IMR-90 (cell line): ENCODE measurements around the gene HECW1. TPM values are rescaled to one million over a fixed set of nuclear protein-coding genes. Genes with fewer than 3 reads are reported as not detected.
A peak's percentile ranks its signal among the peaks of the same experiment; 100 is the strongest.

Experiments used
- ATAC-seq: fragments of 200-7000 bp; cut with Tn5 transposase; 2 replicates; pipeline ENCODE4 v1.9.1; 2020; ENCODE audit warnings: low read depth, mild to moderate bottlenecking, moderate library complexity
- BruUV-seq: library from RNA; stranded (reverse); fragments of 400-500 nt; replicated peaks from 2 replicates; lab custom pipeline; 2021; lab: Mats Ljungman, UMichigan
- CTCF ChIA-PET: fragments of 300-600 bp; formaldehyde crosslinking; extraction: SDS; loops from one replicate; lab custom pipeline; 2021; ENCODE audit warnings: antibody characterized with exemption; lab: Yijun Ruan, JAX
- POLR2A ChIA-PET: fragments of 300-600 bp; sonication (Branson Sonifier 250); formaldehyde crosslinking; loops from one replicate; lab custom pipeline; 2022; ENCODE audit warnings: antibody characterized with exemption; ENCODE audit not compliant: unreplicated experiment; lab: Charles Lee
- DNase-seq: peaks from one replicate; pipeline ENCODE4 v3.0.0; 2013
- H2AFZ ChIP-seq: replicated peaks from 2 replicates; pipeline ENCODE3; 2013; ENCODE audit warnings: low read length, mild to moderate bottlenecking; ENCODE audit not compliant: poor library complexity
- H2AK5ac ChIP-seq: 2 replicates; pipeline ENCODE4 v1.6.1; 2013; ENCODE audit warnings: low read depth, low read length, inconsistent platforms
- H2AK9ac ChIP-seq: replicated peaks from 2 replicates; pipeline ENCODE3; 2013; ENCODE audit warnings: mild to moderate bottlenecking, low read depth, low read length, moderate library complexity; ENCODE audit not compliant: poor library complexity
- H2BK120ac ChIP-seq: 2 replicates; pipeline ENCODE4 v1.6.1; 2013; ENCODE audit warnings: low read depth, low read length, inconsistent platforms
- H2BK15ac ChIP-seq: 3 replicates; pipeline ENCODE4 v1.6.1; 2013; ENCODE audit warnings: low read depth, low read length, inconsistent platforms
- H2BK20ac ChIP-seq: 2 replicates; pipeline ENCODE4 v1.6.1; 2013; ENCODE audit warnings: low read depth, mild to moderate bottlenecking, inconsistent platforms, low read length, moderate library complexity
- H2BK5ac ChIP-seq: 2 replicates; pipeline ENCODE4 v1.6.1; 2013; ENCODE audit warnings: mild to moderate bottlenecking, low read depth, low read length, inconsistent platforms; ENCODE audit not compliant: poor library complexity, severe bottlenecking
- H3K14ac ChIP-seq: replicated peaks from 2 replicates; pipeline ENCODE4 v1.6.1; 2013; ENCODE audit warnings: low read depth, low read length, inconsistent platforms
- H3K18ac ChIP-seq: 2 replicates; pipeline ENCODE4 v1.6.1; 2013; ENCODE audit warnings: low read depth, low read length, control low read depth
- H3K23ac ChIP-seq: 2 replicates; pipeline ENCODE4 v1.6.1; 2013; ENCODE audit warnings: low read depth, low read length, inconsistent platforms
- H3K27ac ChIP-seq: 2 replicates; pipeline ENCODE4 v1.5.1; 2013; ENCODE audit warnings: mild to moderate bottlenecking, control low read depth, low read length; ENCODE audit not compliant: insufficient read depth
- H3K27me3 ChIP-seq: 2 replicates; pipeline ENCODE4 v1.6.1; 2013; ENCODE audit warnings: low read length; ENCODE audit not compliant: control insufficient read depth, insufficient read depth
- H3K36me3 ChIP-seq: 2 replicates; pipeline ENCODE4 v1.6.1; 2013; ENCODE audit warnings: low read length, mixed read lengths; ENCODE audit not compliant: control insufficient read depth, insufficient read depth
- H3K4ac ChIP-seq: 2 replicates; pipeline ENCODE4 v1.6.1; 2013; ENCODE audit warnings: low read depth, low read length, inconsistent platforms
- H3K4me1 ChIP-seq: 2 replicates; pipeline ENCODE4 v1.6.1; 2013; ENCODE audit warnings: low read length, mixed read lengths; ENCODE audit not compliant: control insufficient read depth, insufficient read depth
- H3K4me2 ChIP-seq: 2 replicates; pipeline ENCODE4 v1.6.1; 2013; ENCODE audit warnings: low read depth, mild to moderate bottlenecking, control low read depth, low read length, moderate library complexity
- H3K4me3 ChIP-seq: 2 replicates; pipeline ENCODE4 v1.5.1; 2013; ENCODE audit warnings: low read depth, mild to moderate bottlenecking, control low read depth, low read length, moderate library complexity; ENCODE audit not compliant: insufficient read depth
- H3K56ac ChIP-seq: 2 replicates; pipeline ENCODE4 v1.6.1; 2013; ENCODE audit warnings: low read length, inconsistent platforms; ENCODE audit not compliant: insufficient read depth; ENCODE audit errors: extremely low read depth
- H3K79me1 ChIP-seq, 2 experiments: 2 replicates each; pipeline ENCODE4 v1.6.1; 2013; ENCODE audit warnings: low read length in 2 of 2, inconsistent platforms in 1 of 2, low read depth in 1 of 2
- H3K9ac ChIP-seq: 2 replicates; pipeline ENCODE4 v1.6.1; 2013; ENCODE audit warnings: low read depth, low read length, control low read depth
- H3K9me1 ChIP-seq: 2 replicates; pipeline ENCODE4 v1.6.1; 2013; ENCODE audit warnings: low read length, inconsistent platforms; ENCODE audit not compliant: insufficient read depth
- H3K9me3 ChIP-seq: 2 replicates; pipeline ENCODE4 v1.6.1; 2013; ENCODE audit warnings: low read length; ENCODE audit not compliant: control insufficient read depth, insufficient read depth
- H4K20me1 ChIP-seq: 2 replicates; pipeline ENCODE4 v1.6.1; 2013; ENCODE audit warnings: low read length, inconsistent platforms; ENCODE audit not compliant: insufficient read depth
- H4K5ac ChIP-seq: 2 replicates; pipeline ENCODE4 v1.6.1; 2013; ENCODE audit warnings: mild to moderate bottlenecking, low read depth, low read length, control low read depth
- H4K8ac ChIP-seq, 2 experiments: 2 replicates each; pipeline ENCODE4 v1.6.1; 2013; ENCODE audit warnings: low read depth in 2 of 2, low read length in 2 of 2, control low read depth in 1 of 2, inconsistent platforms in 1 of 2
- H4K91ac ChIP-seq: 2 replicates; pipeline ENCODE4 v1.6.1; 2013; ENCODE audit warnings: low read depth, low read length, inconsistent platforms; ENCODE audit not compliant: insufficient read depth
- BHLHE40 ChIP-seq: fragments of 150-350 bp; IDR thresholded peaks from 2 replicates; pipeline ENCODE4 v1.6.1; 2016; ENCODE audit warnings: mild to moderate bottlenecking, low read depth, low read length
- MXI1 ChIP-seq: IDR thresholded peaks from 2 replicates; pipeline ENCODE4 v1.6.1; 2012; ENCODE audit warnings: low read depth, mild to moderate bottlenecking, low read length, moderate library complexity, borderline replicate concordance
- RCOR1 ChIP-seq: IDR thresholded peaks from 2 replicates; pipeline ENCODE4 v1.6.1; 2012; ENCODE audit warnings: mild to moderate bottlenecking, low read length, improper control_type of control experiment; ENCODE audit not compliant: insufficient replicate concordance
- RFX5 ChIP-seq: IDR thresholded peaks from 2 replicates; pipeline ENCODE4 v1.8.0; 2012; ENCODE audit warnings: low read depth, mild to moderate bottlenecking, low read length, moderate library complexity
- USF2 ChIP-seq: fragments of 150-350 bp; IDR thresholded peaks from 2 replicates; pipeline ENCODE4 v1.6.1; 2017; ENCODE audit warnings: mild to moderate bottlenecking, antibody characterized with exemption, low read length, low read depth
- WGBS, 2 experiments: methylation state at CpG; one replicate each; pipeline versions ENCODE4 v1.1.5 to v1.1.7; 2013; ENCODE audit warnings: missing lambda C conversion rate in 2 of 2; ENCODE audit not compliant: insufficient read length in 1 of 2; ENCODE audit errors: extremely low coverage in 2 of 2; 5-methylcytosine and 5-hydroxymethylcytosine counted together
- dilution Hi-C: fragments of 300-500 bp; cut with HindIII; formaldehyde crosslinking; loops from one replicate; pipeline ENCODE4 v1.14.3; 2018; ENCODE audit warnings: low sequenced_read_pairs; ENCODE audit not compliant: unreplicated experiment
- in situ Hi-C: fragments of 300-500 bp; cut with MboI; formaldehyde crosslinking; loops from 3 replicates; pipeline ENCODE4 v1.14.3; 2019; ENCODE audit warnings: low sequenced_read_pairs, inconsistent platforms, mixed read lengths
- intact Hi-C: fragments of 100-400 bp; cut with micrococcal nuclease; formaldehyde crosslinking; loops from 2 replicates; pipeline ENCODE4 v1.10.0; 2022
- polyA plus RNA-seq, 3 experiments: library from polyadenylated mRNA; depleted of rRNA; stranded (reverse); fragments of >200 nt; gene quantifications; 2 replicates each; pipeline ENCODE4 v1.2.3, GENCODE V29; 2012; ENCODE audit warnings: low replicate concordance in 1 of 3
- total RNA-seq: library from RNA; depleted of rRNA; stranded (reverse); fragments of >200 nt; gene quantifications from 2 replicates; pipeline ENCODE4 v1.2.3, GENCODE V29; 2012

Gene HECW1
- total and polyA plus RNA-seq, 2 of the 4 experiments (the other 2 are of a cell fraction) = 0.56 to 1.3 TPM

- intact Hi-C loops (no loop called here), dilution Hi-C loops (loop anchor here (25.0 kb wide), 1 partner anchor 305 kb away; the partner anchor contains the start of genes MRPL32 and PSMA2), in situ Hi-C loops (no loop called here)
- ChIA-PET POLR2A (no interaction called here), CTCF (no interaction called here)
- Histone ChIP-seq H2AK9ac (no peak overlapping the region), H3K9me1 (peaks cover 4% of the 10 kb centered on the region; the same call in 1 of the 2 replicates), H4K20me1 (no peaks in the 10 kb centered on the region), H2BK20ac (no peak overlapping the region), H2BK15ac (no peak overlapping the region), H3K23ac (no peak overlapping the region), H3K27ac (no peak overlapping the region), H3K56ac (no peak overlapping the region), H2AFZ (no peak overlapping the region), H4K5ac (no peak overlapping the region), H3K9me3 (no peaks in the 10 kb centered on the region), H2BK5ac (no peak overlapping the region), H3K4me3 (no peak overlapping the region), H3K14ac (no peak overlapping the region), H3K18ac (no peak overlapping the region), H3K4me1 (no peaks in the 10 kb centered on the region), H3K9ac (no peak overlapping the region), H4K8ac (no peak overlapping the region), H3K4me2 (no peak overlapping the region), H3K27me3 (no peaks in the 10 kb centered on the region; the same call in 1 of the 2 replicates), H2BK120ac (no peak overlapping the region), H3K4ac (no peak overlapping the region), H3K36me3 (no peaks in the 10 kb centered on the region), H2AK5ac (no peak overlapping the region), H3K79me1 (no peaks in the 10 kb centered on the region), H4K91ac (no peak overlapping the region)
- WGBS, 2 experiments = 93% methylated on average over 9 of the region's 13 CpGs; no CpG with 5 or more reads in 1 of the 2 experiments
- TF ChIP-seq RFX5 (no peak), RCOR1 (no peak), MXI1 (no peak), USF2 (no peak), BHLHE40 (no peak)
- peak; percentile 42 for DNase-seq
- ATAC-seq = no peak
- BruUV-seq = no TSS peak
Observed at GRCh38 chr7:43242628-43243255, 130.3 kb downstream of the HECW1 start.
